Mesenchymal stem cell (in vitro differentiated cells and primary cell): ENCODE data around the gene ATP7A.

Source experiments
- DNase-seq: peaks from one replicate; pipeline ENCODE4 v3.0.0-alpha.2; 2013
- H2AFZ ChIP-seq: one replicate; pipeline ENCODE4 v1.6.1; 2013; ENCODE audit warnings: low read depth, mild to moderate bottlenecking, control low read depth, inconsistent platforms, low read length, moderate library complexity
- H2AK5ac ChIP-seq: 2 replicates; pipeline ENCODE4 v1.6.1; 2013; ENCODE audit warnings: low read length, moderate library complexity, mild to moderate bottlenecking, inconsistent platforms; ENCODE audit not compliant: severe bottlenecking
- H2BK120ac ChIP-seq: one replicate; pipeline ENCODE4 v1.6.1; 2013; ENCODE audit warnings: low read depth, mild to moderate bottlenecking, inconsistent platforms, low read length, moderate library complexity
- H2BK12ac ChIP-seq, 2 experiments: one replicate each; pipeline ENCODE4 v1.6.1; 2013; ENCODE audit warnings: inconsistent platforms in 2 of 2, low read length in 2 of 2, mild to moderate bottlenecking in 2 of 2, moderate library complexity in 2 of 2, control low read depth in 1 of 2
- H2BK15ac ChIP-seq: one replicate; pipeline ENCODE4 v1.6.1; 2013; ENCODE audit warnings: mild to moderate bottlenecking, low read depth, inconsistent platforms; ENCODE audit not compliant: poor library complexity, severe bottlenecking
- H2BK5ac ChIP-seq: 2 replicates; pipeline ENCODE4 v1.6.1; 2013; ENCODE audit warnings: low read depth, mild to moderate bottlenecking, low read length, control low read depth, inconsistent platforms; ENCODE audit not compliant: poor library complexity, severe bottlenecking
- H3K14ac ChIP-seq, 2 experiments: one replicate each; pipeline ENCODE4 v1.6.1; 2013; ENCODE audit warnings: inconsistent platforms in 2 of 2, low read length in 2 of 2, control low read depth in 1 of 2, mild to moderate bottlenecking in 1 of 2, moderate library complexity in 1 of 2
- H3K18ac ChIP-seq, 2 experiments: one replicate each; pipeline ENCODE4 v1.6.1; 2013; ENCODE audit warnings: inconsistent platforms in 2 of 2, low read length in 2 of 2, control low read depth in 1 of 2, low read depth in 1 of 2, mild to moderate bottlenecking in 1 of 2
- H3K23ac ChIP-seq, 2 experiments: one replicate each; pipeline ENCODE4 v1.6.1; 2013; ENCODE audit warnings: inconsistent platforms in 2 of 2, low read length in 2 of 2, mild to moderate bottlenecking in 2 of 2, moderate library complexity in 2 of 2, control low read depth in 1 of 2
- H3K27ac ChIP-seq: 2 replicates; pipeline ENCODE4 v1.5.1; 2013; ENCODE audit warnings: mild to moderate bottlenecking, moderate library complexity, low read length, control low read depth, inconsistent platforms; ENCODE audit not compliant: poor library complexity, severe bottlenecking
- H3K27me3 ChIP-seq, 2 experiments: 2 replicates each; pipeline versions ENCODE4 v1.6.1 to v1.7.0; 2013; ENCODE audit warnings: low read length in 2 of 2, mild to moderate bottlenecking in 2 of 2, moderate library complexity in 2 of 2, control low read depth in 1 of 2, inconsistent platforms in 1 of 2; ENCODE audit not compliant: control insufficient read depth in 1 of 2, insufficient read depth in 1 of 2
- H3K36me3 ChIP-seq, 2 experiments: 2 replicates each; pipeline versions ENCODE4 v1.6.1 to v1.7.0; 2013; ENCODE audit warnings: low read length in 2 of 2, control low read depth in 1 of 2, inconsistent platforms in 1 of 2, low read depth in 1 of 2, mild to moderate bottlenecking in 1 of 2; ENCODE audit not compliant: insufficient read depth in 2 of 2, control insufficient read depth in 1 of 2
- H3K4ac ChIP-seq, 2 experiments: one replicate each; pipeline ENCODE4 v1.6.1; 2013; ENCODE audit warnings: inconsistent platforms in 2 of 2, low read length in 2 of 2, mild to moderate bottlenecking in 2 of 2, moderate library complexity in 2 of 2, control low read depth in 1 of 2, low read depth in 1 of 2
- H3K4me1 ChIP-seq: 2 replicates; pipeline ENCODE4 v1.6.1; 2013; ENCODE audit warnings: low read depth, low read length, control low read depth; ENCODE audit not compliant: control insufficient read depth, insufficient read depth
- H3K4me2 ChIP-seq: 2 replicates; pipeline ENCODE4 v1.6.1; 2013; ENCODE audit warnings: low read length, mild to moderate bottlenecking, inconsistent platforms; ENCODE audit not compliant: poor library complexity, severe bottlenecking
- H3K4me3 ChIP-seq, 2 experiments: 2 replicates each; pipeline versions ENCODE4 v1.5.1 to v1.7.0; 2013; ENCODE audit warnings: low read length in 2 of 2, mild to moderate bottlenecking in 2 of 2, control low read depth in 1 of 2, low read depth in 1 of 2; ENCODE audit not compliant: insufficient read depth in 1 of 2
- H3K79me1 ChIP-seq: replicated peaks from 2 replicates; pipeline ENCODE4 v1.6.1; 2013; ENCODE audit warnings: mild to moderate bottlenecking, control low read depth, low read length, inconsistent platforms; ENCODE audit not compliant: poor library complexity, severe bottlenecking
- H3K9ac ChIP-seq: 2 replicates; pipeline ENCODE4 v1.7.0; 2013; ENCODE audit warnings: mild to moderate bottlenecking, low read length, moderate library complexity
- H3K9me3 ChIP-seq: 2 replicates; pipeline ENCODE4 v1.7.0; 2013; ENCODE audit warnings: mild to moderate bottlenecking, low read length; ENCODE audit not compliant: control insufficient read depth
- H4K8ac ChIP-seq: one replicate; pipeline ENCODE4 v1.6.1; 2013; ENCODE audit warnings: inconsistent platforms, mild to moderate bottlenecking, low read length, moderate library complexity
- H4K91ac ChIP-seq: one replicate; pipeline ENCODE4 v1.6.1; 2013; ENCODE audit warnings: mild to moderate bottlenecking, low read length, inconsistent platforms
- whole genome bisulfite sequencing: methylation state at CpG from one replicate; pipeline ENCODE4 v1.1.7; 2013; ENCODE audit warnings: mixed read lengths; 5-methylcytosine and 5-hydroxymethylcytosine counted together

ATP7A gene

GRCh38 chrX:77961063-77961462 is 50.6 kb downstream of the ATP7A start:
- Histone ChIP-seq H3K23ac (no peak overlapping the region), H2BK5ac (no peak overlapping the region), H3K18ac (no peak overlapping the region), H3K4ac (no peak overlapping the region), H3K27me3 (no peaks in the 10 kb centered on the region), H3K4me2 (no peak overlapping the region), H2AFZ (no peak overlapping the region), H4K91ac (no peak overlapping the region), H3K4me3 (no peak overlapping the region), H2BK120ac (no peak overlapping the region), H3K36me3 (no peaks in the 10 kb centered on the region), H4K8ac (no peak overlapping the region), H3K9me3 (peaks cover 5% of the 10 kb centered on the region), H3K14ac (no peak overlapping the region), H3K79me1 (peaks cover 1% of the 10 kb centered on the region), H2BK12ac (no peak overlapping the region), H2BK15ac (no peak overlapping the region), H3K27ac (no peak overlapping the region), H3K4me1 (peaks cover 1% of the 10 kb centered on the region), H3K9ac (no peak overlapping the region), H2AK5ac (no peak overlapping the region)
- DNase-seq, result no peak
- WGBS, result no CpG with 5 or more reads among the region's 2 CpGs

DNA sequence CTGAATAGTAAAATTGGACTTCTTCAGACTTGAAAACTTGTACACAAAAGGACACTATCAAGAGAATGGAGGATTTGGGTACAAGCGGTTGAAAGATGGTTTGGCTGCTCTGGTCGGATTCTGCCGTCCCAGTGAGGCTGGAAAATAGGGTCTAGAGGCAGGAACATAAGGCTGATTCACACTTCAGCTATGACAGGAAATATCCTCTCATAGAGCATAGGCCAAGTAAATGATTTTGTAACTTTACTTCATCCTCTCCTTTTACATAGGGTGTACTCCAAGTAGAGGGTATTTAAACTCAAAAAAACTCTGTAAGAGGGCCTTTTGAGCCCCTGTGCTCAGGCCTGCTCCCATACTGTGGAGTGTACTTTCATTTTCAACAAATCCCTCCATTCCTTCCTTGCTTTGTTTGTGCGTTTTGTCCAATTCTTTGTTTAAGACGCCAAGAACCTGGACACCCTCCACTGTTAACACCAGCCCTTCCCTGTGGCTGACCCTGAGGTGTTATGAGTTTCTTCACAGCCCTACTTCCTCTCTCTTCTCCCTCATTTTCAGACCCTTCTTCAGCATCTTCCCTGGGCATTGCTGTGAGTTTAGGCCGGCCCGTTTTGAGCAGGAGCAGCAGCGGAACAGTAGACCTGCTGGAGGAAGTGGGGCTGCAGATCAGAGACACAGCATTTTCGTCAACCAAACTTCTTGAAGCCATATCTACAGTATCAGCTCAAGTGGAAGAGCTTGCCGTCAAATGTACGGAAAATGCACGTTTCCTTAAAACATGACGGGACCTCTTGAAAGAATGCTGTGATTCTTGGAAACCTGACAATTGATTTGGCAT is 51.8 kb downstream of the ATP7A start:
- no peak overlapping the region for H3K14ac ChIP-seq
- H3K27me3 ChIP-seq, result no peaks in the 10 kb centered on the region
- H3K4me2 ChIP-seq, result no peak overlapping the region
- peaks cover 5% of the 10 kb centered on the region for H3K9me3 ChIP-seq
- H2BK5ac ChIP-seq, result no peak overlapping the region
- no peak overlapping the region for H2BK15ac ChIP-seq
- H2BK120ac ChIP-seq, result no peak overlapping the region
- peak; percentile 30 for DNase-seq
- no peaks in the 10 kb centered on the region for H3K36me3 ChIP-seq
- no peak overlapping the region for H3K9ac ChIP-seq
- no peak overlapping the region for H3K23ac ChIP-seq
- no peak overlapping the region for H2AFZ ChIP-seq
- H3K18ac ChIP-seq, result peak overlapping the region in 1 of 2 experiments; percentile 62
- no peak overlapping the region for H2BK12ac ChIP-seq
- H3K79me1 ChIP-seq, result peaks cover 1% of the 10 kb centered on the region
- H3K4me3 ChIP-seq, result no peak overlapping the region
- WGBS, result 95% methylated on average over 5 of the region's 13 CpGs
- no peak overlapping the region for H3K4ac ChIP-seq
- H2AK5ac ChIP-seq, result no peak overlapping the region
- no peak overlapping the region for H4K8ac ChIP-seq
- no peak overlapping the region for H4K91ac ChIP-seq
- peaks cover 1% of the 10 kb centered on the region for H3K4me1 ChIP-seq
- no peak overlapping the region for H3K27ac ChIP-seq

DNA sequence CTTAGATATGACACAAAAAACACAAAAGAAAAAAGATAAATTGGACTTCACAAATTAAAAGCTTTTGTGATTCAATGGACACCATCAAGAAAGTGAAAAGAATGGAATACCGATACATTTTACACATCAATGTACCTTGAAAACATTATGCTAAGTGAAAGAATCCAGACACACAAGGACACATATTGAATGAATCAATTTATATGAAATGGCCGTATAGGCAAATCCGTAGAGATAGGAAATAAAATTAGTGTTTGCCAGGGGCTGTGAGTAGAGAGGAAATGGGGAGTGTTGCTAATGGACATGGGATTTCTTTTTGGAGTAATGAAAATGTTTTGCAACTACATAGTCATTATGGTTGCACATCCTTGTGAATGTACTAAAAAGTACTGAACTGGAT is 55.9 kb downstream of the ATP7A start:
- H3K14ac ChIP-seq, result no peak overlapping the region
- no peak overlapping the region for H4K8ac ChIP-seq
- H3K79me1 ChIP-seq, result peaks cover 1% of the 10 kb centered on the region
- H3K4me1 ChIP-seq, result peaks cover 1% of the 10 kb centered on the region
- no peak overlapping the region for H4K91ac ChIP-seq
- no peak overlapping the region for H3K4me2 ChIP-seq
- H2AK5ac ChIP-seq, result no peak overlapping the region
- H3K4ac ChIP-seq, result no peak overlapping the region
- no peak overlapping the region for H2AFZ ChIP-seq
- H3K18ac ChIP-seq, result no peak overlapping the region
- no peaks in the 10 kb centered on the region for H3K27me3 ChIP-seq
- no peaks in the 10 kb centered on the region for H3K9me3 ChIP-seq
- H2BK120ac ChIP-seq, result no peak overlapping the region
- no peak overlapping the region for H2BK12ac ChIP-seq
- no peak overlapping the region for H3K4me3 ChIP-seq
- 100% methylated on average over 2 of the region's 3 CpGs for WGBS
- H3K23ac ChIP-seq, result no peak overlapping the region
- H3K27ac ChIP-seq, result no peak overlapping the region
- no peaks in the 10 kb centered on the region for H3K36me3 ChIP-seq
- H2BK5ac ChIP-seq, result no peak overlapping the region
- H3K9ac ChIP-seq, result no peak overlapping the region
- DNase-seq, result no peak
- no peak overlapping the region for H2BK15ac ChIP-seq

GRCh38 chrX:77967631-77968030 is 57.1 kb downstream of the ATP7A start:
- Histone ChIP-seq H3K4me2 (no peak overlapping the region), H3K14ac (no peak overlapping the region), H3K4me3 (no peak overlapping the region), H3K4ac (no peak overlapping the region), H2BK15ac (no peak overlapping the region), H2AFZ (no peak overlapping the region), H3K23ac (no peak overlapping the region), H3K9me3 (no peaks in the 10 kb centered on the region), H3K27me3 (no peaks in the 10 kb centered on the region), H2AK5ac (no peak overlapping the region), H3K36me3 (no peaks in the 10 kb centered on the region), H4K91ac (no peak overlapping the region), H3K4me1 (no peaks in the 10 kb centered on the region), H4K8ac (no peak overlapping the region), H3K79me1 (no peaks in the 10 kb centered on the region), H2BK120ac (no peak overlapping the region), H2BK5ac (no peak overlapping the region), H3K18ac (no peak overlapping the region), H3K27ac (no peak overlapping the region), H3K9ac (no peak overlapping the region), H2BK12ac (no peak overlapping the region)
- DNase-seq, result no peak
- no CpG with 5 or more reads among the region's 1 CpG for WGBS
